GM23338 (cell line): ENCODE measurements around the gene GNG12. TPM values are rescaled to one million over a fixed set of nuclear protein-coding genes. Genes with fewer than 3 reads are reported as not detected.

Source experiments
- ATAC-seq: fragments of 200-7000 bp; cut with Tn5 transposase; 3 replicates; pipeline ENCODE4 v1.9.1; 2020
- DNase-seq: peaks from one replicate; pipeline ENCODE4 v3.0.0-alpha.2; 2015; ENCODE audit warnings: low spot score
- H2AFZ ChIP-seq: fragments of 200-600 bp; sonication (generic); 2 replicates; pipeline ENCODE4 v1.8.0; 2016; ENCODE audit warnings: antibody characterized with exemption, mild to moderate bottlenecking, moderate library complexity
- H3F3A ChIP-seq: fragments of 200-600 bp; sonication (generic); replicated peaks from 2 replicates; pipeline ENCODE4 v1.8.0; 2017; ENCODE audit warnings: antibody characterized with exemption, mixed run types, low read depth
- H3K27ac ChIP-seq: fragments of 200-600 bp; sonication (generic); 2 replicates; pipeline ENCODE4 v1.6.1; 2016; ENCODE audit warnings: low read depth
- H3K27me3 ChIP-seq: fragments of 200-600 bp; sonication (generic); 2 replicates; pipeline ENCODE4 v1.8.0; 2016; ENCODE audit warnings: mild to moderate bottlenecking, mixed run types, moderate library complexity; ENCODE audit not compliant: insufficient read depth
- H3K36me3 ChIP-seq: fragments of 200-600 bp; sonication (generic); 2 replicates; pipeline ENCODE4 v1.8.0; 2016; ENCODE audit warnings: mild to moderate bottlenecking; ENCODE audit not compliant: insufficient read depth
- H3K4me1 ChIP-seq: fragments of 200-600 bp; sonication (generic); 2 replicates; pipeline ENCODE4 v1.8.0; 2016; ENCODE audit warnings: mild to moderate bottlenecking, moderate library complexity; ENCODE audit not compliant: insufficient read depth
- H3K4me2 ChIP-seq: fragments of 200-600 bp; sonication (generic); 2 replicates; pipeline ENCODE4 v1.7.1; 2017; ENCODE audit warnings: mixed run types
- H3K4me3 ChIP-seq: fragments of 200-600 bp; sonication (generic); 2 replicates; pipeline ENCODE4 v1.6.1; 2016; ENCODE audit warnings: mixed run types
- H3K79me2 ChIP-seq: fragments of 200-600 bp; sonication (generic); replicated peaks from 2 replicates; pipeline ENCODE4 v1.8.0; 2017; ENCODE audit warnings: mild to moderate bottlenecking; ENCODE audit not compliant: insufficient read depth
- H3K9me2 ChIP-seq: fragments of 200-600 bp; sonication (generic); 2 replicates; pipeline ENCODE4 v1.8.0; 2017; ENCODE audit not compliant: insufficient read depth
- H4K20me1 ChIP-seq: fragments of 200-600 bp; sonication (generic); replicated peaks from 2 replicates; pipeline ENCODE4 v1.8.0; 2017; ENCODE audit warnings: mild to moderate bottlenecking; ENCODE audit not compliant: insufficient read depth
- H3K27ac Mint-ChIP-seq: 2 replicates; pipeline ENCODE4 v1.8.0; 2020; ENCODE audit warnings: inconsistent platforms, mild to moderate bottlenecking, moderate library complexity, mixed read lengths
- H3K27me3 Mint-ChIP-seq: 3 replicates; pipeline ENCODE4 v1.8.0; 2022; ENCODE audit warnings: low read depth, mild to moderate bottlenecking, moderate library complexity, mixed read lengths, inconsistent platforms; ENCODE audit not compliant: insufficient read depth, poor library complexity
- H3K36me3 Mint-ChIP-seq: 3 replicates; pipeline ENCODE4 v1.8.0; 2021; ENCODE audit warnings: low read depth, mild to moderate bottlenecking, inconsistent platforms, moderate library complexity, mixed read lengths
- H3K4me1 Mint-ChIP-seq: 3 replicates; pipeline ENCODE4 v1.8.0; 2020; ENCODE audit warnings: mild to moderate bottlenecking, inconsistent platforms, mixed read lengths
- H3K4me3 Mint-ChIP-seq: 3 replicates; pipeline ENCODE4 v1.8.0; 2021; ENCODE audit warnings: moderate library complexity, mild to moderate bottlenecking, inconsistent platforms, mixed read lengths
- H3K9me3 Mint-ChIP-seq: 3 replicates; pipeline ENCODE4 v1.8.0; 2020; ENCODE audit warnings: moderate library complexity, mild to moderate bottlenecking, inconsistent platforms, mixed read lengths
- CREB1 ChIP-seq: fragments of 250-450 bp; sonication (Bioruptor Pico); IDR thresholded peaks from 2 replicates; pipeline ENCODE4 v1.5.0; 2020; ENCODE audit warnings: low read depth, mild to moderate bottlenecking, moderate library complexity
- CTCF ChIP-seq, 2 experiments: fragments of 200-600 bp in 1 of 2; sonication (generic) in 1 of 2; conservative IDR thresholded peaks; 2 replicates each; pipeline versions ENCODE4 v1.5.1 to v1.6.1; 2016 to 2017; ENCODE audit warnings: antibody characterized with exemption in 2 of 2, low read depth in 2 of 2, mild to moderate bottlenecking in 2 of 2, moderate library complexity in 1 of 2
- ETS1 ChIP-seq: IDR thresholded peaks from 2 replicates; pipeline ENCODE4 v1.6.1; 2016; ENCODE audit warnings: antibody characterized with exemption
- EZH2 ChIP-seq: fragments of 200-600 bp; sonication (generic); IDR thresholded peaks from one replicate; pipeline ENCODE4 v1.8.0; 2017; ENCODE audit warnings: antibody characterized with exemption, mild to moderate bottlenecking, low read depth; ENCODE audit not compliant: unreplicated experiment
- EZH2phosphoT487 ChIP-seq: fragments of 200-600 bp; sonication (generic); IDR thresholded peaks from one replicate; pipeline ENCODE4 v1.8.1; 2018; ENCODE audit warnings: antibody characterized with exemption; ENCODE audit not compliant: unreplicated experiment
- JUNB ChIP-seq: IDR thresholded peaks from one replicate; pipeline ENCODE4 v1.6.1; 2016; ENCODE audit warnings: antibody characterized with exemption; ENCODE audit not compliant: unreplicated experiment
- NANOG ChIP-seq: IDR thresholded peaks from 2 replicates; pipeline ENCODE4 v1.6.1; 2016; ENCODE audit warnings: antibody characterized with exemption, borderline replicate concordance
- POLR2AphosphoS5 ChIP-seq: IDR thresholded peaks from 2 replicates; pipeline ENCODE4 v1.6.1; 2016; ENCODE audit warnings: antibody characterized with exemption, low read depth
- REST ChIP-seq: IDR thresholded peaks from one replicate; pipeline ENCODE4 v1.6.1; 2018; ENCODE audit warnings: antibody characterized with exemption; ENCODE audit not compliant: unreplicated experiment
- STAT1 ChIP-seq: IDR thresholded peaks from one replicate; pipeline ENCODE4 v1.6.1; 2016; ENCODE audit warnings: antibody characterized with exemption; ENCODE audit not compliant: unreplicated experiment
- ZNF114 ChIP-seq: fragments of 250-450 bp; sonication (Bioruptor Pico); IDR thresholded peaks from 2 replicates; pipeline ENCODE4 v1.5.0; 2020; ENCODE audit warnings: mild to moderate bottlenecking, moderate library complexity
- ZNF331 ChIP-seq: fragments of 250-450 bp; sonication (Bioruptor Pico); IDR thresholded peaks from 2 replicates; pipeline ENCODE4 v1.5.0; 2020; ENCODE audit warnings: low read depth, mild to moderate bottlenecking, moderate library complexity
- ZNF462 ChIP-seq: fragments of 250-450 bp; sonication (Bioruptor Pico); IDR thresholded peaks from 2 replicates; pipeline ENCODE4 v1.5.0; 2020; ENCODE audit warnings: mild to moderate bottlenecking, moderate library complexity
- polyA plus RNA-seq: library from polyadenylated mRNA; unstranded; fragments of >200 nt; fragmentation: Nextera tagmentation; extraction: Ambion mirVana; gene quantifications from 2 replicates; pipeline ENCODE4 v1.2.1, GENCODE V29; 2016
- total RNA-seq: library from RNA; depleted of rRNA; stranded (reverse); fragments of >200 nt; shearing (Covaris generic); gene quantifications from 2 replicates; pipeline ENCODE4 v1.2.3, GENCODE V29; 2014

Gene GNG12
- total and polyA plus RNA-seq, 2 experiments from 2014 or later, result 13.4 to 33.0 TPM

GRCh38 chr1:67715819-67716218, 117.4 kb downstream of the GNG12 start:
- Histone ChIP-seq H3K9me2 (no peaks in the 10 kb centered on the region), H3K4me2 (no peak overlapping the region), H4K20me1 (no peaks in the 10 kb centered on the region; the same call in none of the 2 replicates), H3K79me2 (no peaks in the 10 kb centered on the region), H3K4me1 (no peaks in the 10 kb centered on the region), H3K27ac (no peak overlapping the region), H3F3A (no peaks in the 10 kb centered on the region), H3K4me3 (no peak overlapping the region), H2AFZ (no peak overlapping the region), H3K36me3 (no peaks in the 10 kb centered on the region), H3K27me3 (no peaks in the 10 kb centered on the region)
- H3K4me1 Mint-ChIP-seq, result peaks cover 9% of the 10 kb centered on the region; the same call in 2 of the 3 replicates
- H3K4me3 Mint-ChIP-seq, result no peak overlapping the region
- H3K9me3 Mint-ChIP-seq, result no peaks in the 10 kb centered on the region
- no peaks in the 10 kb centered on the region for H3K36me3 Mint-ChIP-seq
- TF ChIP-seq REST, result no peak
- no peak for TF ChIP-seq ETS1
- TF ChIP-seq CTCF (conservative IDR thresholded peaks at IDR 0.05; ENCODE audit: low read depth in 2 of 2), result no peak
- no peak for TF ChIP-seq ZNF331 (CRISPR knock-in tag)
- no peak for TF ChIP-seq EZH2phosphoT487
- TF ChIP-seq POLR2AphosphoS5, result no peak
- TF ChIP-seq STAT1, result no peak
- TF ChIP-seq ZNF462 (CRISPR knock-in tag), result no peak
- TF ChIP-seq NANOG, result no peak
- no peak for TF ChIP-seq JUNB
- no peak for TF ChIP-seq ZNF114 (CRISPR knock-in tag)
- no peak for TF ChIP-seq EZH2
- no peak for TF ChIP-seq CREB1 (CRISPR knock-in tag)
- DNase-seq, result no peak
- no peak overlapping the region for H3K27ac Mint-ChIP-seq
- H3K27me3 Mint-ChIP-seq, result no peaks in the 10 kb centered on the region
- ATAC-seq, result no peak
